Endothelial cell of umbilical vein (primary cell): ENCODE measurements around the gene NUP214. TPM values are rescaled to one million over a fixed set of nuclear protein-coding genes. Genes with fewer than 3 reads are reported as not detected.

Experiments used
- BruUV-seq: library from RNA; stranded (reverse); fragments of 400-500 nt; replicated peaks from 2 replicates; lab custom pipeline; 2021; lab: Mats Ljungman, UMichigan
- CTCF ChIA-PET: fragments of 300-600, 350-600 bp; sonication (Branson Sonifier 250); formaldehyde crosslinking; loops from one replicate; lab custom pipeline; 2021; ENCODE audit warnings: antibody characterized with exemption, inconsistent platforms; lab: Charles Lee
- POLR2A ChIA-PET: fragments of 300-600, 350-600 bp; sonication (Branson Sonifier 250); formaldehyde crosslinking; loops from one replicate; lab custom pipeline; 2021; ENCODE audit warnings: antibody characterized with exemption, inconsistent platforms; lab: Charles Lee
- DNase-seq: peaks from one replicate; pipeline ENCODE4 v3.0.0-alpha.2; 2011; ENCODE audit warnings: low read depth, low spot score
- FAIRE-seq: peaks from 2 replicates; lab custom pipeline; 2011; peaks lifted over from hg19 to GRCh38; lab: Jason Lieb, UNC
- H2AFZ ChIP-seq: 2 replicates; pipeline ENCODE4 v1.6.0; 2012; ENCODE audit warnings: low read depth, low read length, control low read depth, inconsistent platforms
- H3K27ac ChIP-seq: 2 replicates; pipeline ENCODE4 v1.5.1; 2011; ENCODE audit warnings: low read depth, mild to moderate bottlenecking, control low read depth, low read length, moderate library complexity; ENCODE audit not compliant: insufficient read depth
- H3K27me3 ChIP-seq, 2 experiments: 2 replicates each; pipeline versions ENCODE4 v1.6.0 to v1.6.1; 2011; ENCODE audit warnings: low read length in 2 of 2, mixed read lengths in 1 of 2; ENCODE audit not compliant: control insufficient read depth in 2 of 2, insufficient read depth in 2 of 2
- H3K36me3 ChIP-seq, 2 experiments: 2 replicates in 1 of 2; 3 replicates in 1 of 2; pipeline ENCODE4 v1.5.1; 2011; ENCODE audit warnings: low read length in 2 of 2, mild to moderate bottlenecking in 1 of 2, moderate library complexity in 1 of 2; ENCODE audit not compliant: control insufficient read depth in 2 of 2, insufficient read depth in 2 of 2; ENCODE audit errors: extremely low read depth in 1 of 2
- H3K4me1 ChIP-seq: 3 replicates; pipeline ENCODE4 v1.5.1; 2011; ENCODE audit warnings: mild to moderate bottlenecking, low read length; ENCODE audit not compliant: control insufficient read depth, insufficient read depth; ENCODE audit errors: extremely low read depth
- H3K4me2 ChIP-seq: 2 replicates; pipeline ENCODE4 v1.6.1; 2011; ENCODE audit warnings: low read length, control low read depth, mixed read lengths; ENCODE audit not compliant: insufficient read depth
- H3K4me3 ChIP-seq, 3 experiments: fragments of 200-600 bp in 1 of 3; sonication (generic), shearing (Covaris generic) in 1 of 3; replicated peaks in 1 of 3; 2 replicates each; pipeline ENCODE4 v1.5.1; 2011 to 2016; ENCODE audit warnings: control low read depth in 3 of 3, low read length in 3 of 3, mild to moderate bottlenecking in 2 of 3, inconsistent platforms in 1 of 3, low read depth in 1 of 3, moderate library complexity in 1 of 3; ENCODE audit not compliant: insufficient read depth in 1 of 3
- H3K79me2 ChIP-seq: 2 replicates; pipeline ENCODE4 v1.6.0; 2012; ENCODE audit warnings: low read length, inconsistent platforms; ENCODE audit not compliant: control insufficient read depth, insufficient read depth
- H3K9ac ChIP-seq: replicated peaks from 2 replicates; pipeline ENCODE3; 2011; ENCODE audit warnings: low read length, control low read depth; ENCODE audit not compliant: insufficient read depth; ENCODE audit errors: extremely low read depth
- H3K9me1 ChIP-seq: replicated peaks from 3 replicates; pipeline ENCODE4 v1.6.0; 2011; ENCODE audit warnings: mild to moderate bottlenecking, low read length; ENCODE audit not compliant: control insufficient read depth, insufficient read depth; ENCODE audit errors: extremely low read depth
- H3K9me3 ChIP-seq: replicated peaks from 2 replicates; pipeline ENCODE4 v1.5.1; 2012; ENCODE audit warnings: low read length, inconsistent platforms; ENCODE audit not compliant: control insufficient read depth, insufficient read depth
- H4K20me1 ChIP-seq: replicated peaks from 2 replicates; pipeline ENCODE3; 2011; ENCODE audit warnings: mild to moderate bottlenecking, low read length; ENCODE audit not compliant: control insufficient read depth, insufficient read depth; ENCODE audit errors: extremely low read depth
- CTCF ChIP-seq, 2 donors: IDR thresholded peaks; 1 replicate in 1 of 2; 2 replicates in 1 of 2; pipeline ENCODE4 v1.5.1; 2011; ENCODE audit warnings: low read length in 2 of 2, mild to moderate bottlenecking in 2 of 2, moderate library complexity in 2 of 2, control low read depth in 1 of 2, inconsistent platforms in 1 of 2, low read depth in 1 of 2; ENCODE audit not compliant: insufficient read depth in 1 of 2; ENCODE audit errors: extremely low read depth in 1 of 2
- EZH2 ChIP-seq: IDR thresholded peaks from 2 replicates; pipeline ENCODE4 v1.6.1; 2012; ENCODE audit warnings: borderline replicate concordance, low read depth, mild to moderate bottlenecking, moderate library complexity, low read length, inconsistent platforms; ENCODE audit not compliant: severe bottlenecking
- FOS ChIP-seq: IDR thresholded peaks from 2 replicates; pipeline ENCODE4 v1.6.1; 2011; ENCODE audit warnings: mild to moderate bottlenecking, low read length, moderate library complexity, borderline replicate concordance; ENCODE audit not compliant: insufficient read depth
- GATA2 ChIP-seq: IDR thresholded peaks from 2 replicates; pipeline ENCODE4 v1.7.0; 2011; ENCODE audit warnings: low read depth, mild to moderate bottlenecking, moderate library complexity, mixed read lengths, low read length; ENCODE audit not compliant: insufficient read length, insufficient read depth
- JUN ChIP-seq: IDR thresholded peaks from 2 replicates; pipeline ENCODE4 v1.6.1; 2011; ENCODE audit warnings: borderline replicate concordance, low read depth; ENCODE audit not compliant: insufficient read length, insufficient read depth
- MAX ChIP-seq: IDR thresholded peaks from 2 replicates; pipeline ENCODE4 v1.6.1; 2011; ENCODE audit not compliant: insufficient read depth, insufficient read length
- MYC ChIP-seq: IDR thresholded peaks from one replicate; pipeline ENCODE4 v1.6.1; 2011; ENCODE audit warnings: mild to moderate bottlenecking, low read depth, low read length
- POLR2A ChIP-seq: IDR thresholded peaks from 2 replicates; pipeline ENCODE4 v1.6.1; 2012; ENCODE audit warnings: low read depth, mild to moderate bottlenecking, control low read depth, low read length
- POLR2AphosphoS5 ChIP-seq: IDR thresholded peaks from 2 replicates; pipeline ENCODE4 v1.6.1; 2012; ENCODE audit warnings: low read depth, mild to moderate bottlenecking, control low read depth, low read length, moderate library complexity; ENCODE audit not compliant: insufficient read depth
- dilution Hi-C: fragments of 300-500 bp; cut with MboI; formaldehyde crosslinking; loops from one replicate; pipeline ENCODE4 v1.15.0; 2019; ENCODE audit warnings: low sequenced_read_pairs; ENCODE audit not compliant: extremely low pct_ligation_motif_present
- intact Hi-C: fragments of 100-400 bp; cut with micrococcal nuclease; formaldehyde crosslinking; loops from one replicate; pipeline ENCODE4 v1.10.0; 2022
- polyA plus RNA-seq, 4 experiments: library from polyadenylated mRNA; depleted of rRNA in 3 of 4; stranded (reverse) in 3 of 4; unstranded in 1 of 4; fragments of >200 nt; gene quantifications; 2 replicates each; pipeline versions ENCODE4 v1.2.1 to v1.2.3, GENCODE V29; 2011 to 2012; ENCODE audit warnings: missing spikeins in 1 of 4
- total RNA-seq: library from RNA; stranded (reverse); gene quantifications from 2 replicates; pipeline ENCODE4 v1.2.3, GENCODE V29; 2021

Gene NUP214
- total and polyA plus RNA-seq, 2 donors (not counting 3 experiments of a cell fraction or from before 2014, with no cell fraction given) = 28.7 to 65.9 TPM

- CTCF ChIA-PET = interaction anchor here (1.4 to 2.0 kb wide), 2 partner anchors 9 to 72 kb away, joined by 3 to 5 read pairs; no protein-coding TSS in a partner anchor
- dilution Hi-C loops = no loop called here
These were observed 138.8 kb downstream of the NUP214 start for GRCh38 chr9:131264231-131264630.

More at GRCh38 chr9:131264231-131264630, 138.8 kb downstream of the NUP214 start:
- H3K9me1 ChIP-seq = no peaks in the 10 kb centered on the region
- no peaks in the 10 kb centered on the region for H3K27me3 ChIP-seq
- POLR2A ChIA-PET = interaction anchor here (0.9 kb wide), 1 partner anchor 80 kb away, joined by 3 read pairs; no protein-coding TSS in a partner anchor
- no peak for FAIRE-seq
- no peak overlapping the region for H3K4me2 ChIP-seq
- no peak overlapping the region for H3K27ac ChIP-seq
- no peak overlapping the region for H3K4me3 ChIP-seq
- H3K9me3 ChIP-seq = no peaks in the 10 kb centered on the region
- H3K4me1 ChIP-seq = peaks cover 8% of the 10 kb centered on the region
- H4K20me1 ChIP-seq = no peaks in the 10 kb centered on the region
- no TSS peak for BruUV-seq
- H3K36me3 ChIP-seq = peaks cover 0 to 38% of the 10 kb centered on the region in 2 experiments
- no peak for DNase-seq
- H3K9ac ChIP-seq = no peak overlapping the region
- intact Hi-C loops = no loop called here
- H3K79me2 ChIP-seq = peaks cover 5% of the 10 kb centered on the region
- no peak overlapping the region for H2AFZ ChIP-seq
- TF ChIP-seq CTCF (IDR thresholded peaks at IDR 0.05; ENCODE audit: extremely low read depth in 1 of 2, insufficient read depth in 1 of 2, low read depth in 1 of 2, low read length in 2 of 2) (no peak), GATA2 (no peak), POLR2AphosphoS5 (no peak), FOS (no peak), EZH2 (no peak), MYC (no peak), JUN (no peak), MAX (no peak), POLR2A (no peak)
